Caco-2 (cell line): ENCODE measurements around the gene PRSS53. TPM values are rescaled to one million over a fixed set of nuclear protein-coding genes. Genes with fewer than 3 reads are reported as not detected.

Experiments
- BruUV-seq: library from RNA; stranded (reverse); fragments of 400-500 nt; replicated peaks from 2 replicates; lab custom pipeline; 2021; lab: Mats Ljungman, UMichigan
- CTCF ChIA-PET: fragments of 300-600 bp; sonication (Branson Sonifier 250); formaldehyde crosslinking; loops from one replicate; lab custom pipeline; 2022; ENCODE audit warnings: antibody characterized with exemption; lab: Charles Lee
- POLR2A ChIA-PET: fragments of 300-600 bp; sonication (Branson Sonifier 250); formaldehyde crosslinking; loops from one replicate; lab custom pipeline; 2022; ENCODE audit warnings: antibody characterized with exemption; lab: Charles Lee
- DNase-seq, 2 experiments: peaks; one replicate each; pipeline versions ENCODE4 v3.0.0 to v3.0.0-alpha.2; 2020 to 2022
- H3K27me3 ChIP-seq: replicated peaks from 2 replicates; pipeline ENCODE4 v1.6.0; 2011; ENCODE audit warnings: low read length; ENCODE audit not compliant: control insufficient read depth, insufficient read depth
- H3K36me3 ChIP-seq: 2 replicates; pipeline ENCODE4 v1.5.1; 2011; ENCODE audit warnings: low read length; ENCODE audit not compliant: control insufficient read depth, insufficient read depth
- H3K4me1 ChIP-seq: fragments of 250-450 bp; sonication (Bioruptor Pico); 2 replicates; pipeline ENCODE4 v1.5.1; 2020; ENCODE audit warnings: mild to moderate bottlenecking
- H3K4me3 ChIP-seq: 2 replicates; pipeline ENCODE4 v1.5.1; 2011; ENCODE audit warnings: low read depth, mild to moderate bottlenecking, control low read depth, low read length
- H3K9me3 ChIP-seq: fragments of 250-450 bp; sonication (Bioruptor Pico); 2 replicates; pipeline ENCODE4 v1.5.1; 2020; ENCODE audit warnings: mild to moderate bottlenecking, moderate library complexity
- H3K27ac Mint-ChIP-seq: one replicate; pipeline ENCODE4 v1.8.0; 2022; ENCODE audit warnings: mixed read lengths; ENCODE audit not compliant: unreplicated experiment
- H3K27me3 Mint-ChIP-seq: one replicate; pipeline ENCODE4 v1.8.0; 2022; ENCODE audit warnings: mixed read lengths; ENCODE audit not compliant: insufficient read depth, unreplicated experiment
- H3K36me3 Mint-ChIP-seq: one replicate; pipeline ENCODE4 v1.8.0; 2022; ENCODE audit warnings: mild to moderate bottlenecking, mixed read lengths; ENCODE audit not compliant: insufficient read depth, unreplicated experiment
- H3K4me1 Mint-ChIP-seq: one replicate; pipeline ENCODE4 v1.8.0; 2022; ENCODE audit warnings: low read depth, mixed read lengths; ENCODE audit not compliant: unreplicated experiment
- H3K4me3 Mint-ChIP-seq: one replicate; pipeline ENCODE4 v1.8.0; 2022; ENCODE audit warnings: mild to moderate bottlenecking, moderate library complexity, mixed read lengths; ENCODE audit not compliant: unreplicated experiment
- H3K9me3 Mint-ChIP-seq: one replicate; pipeline ENCODE4 v1.8.0; 2022; ENCODE audit warnings: mixed read lengths; ENCODE audit not compliant: unreplicated experiment
- CTCF ChIP-seq, 2 experiments: fragments of 200-600 bp in 1 of 2; IDR thresholded peaks; 1 replicate in 1 of 2; 2 replicates in 1 of 2; pipeline versions ENCODE4 v1.5.1 to v1.8.0; 2011 to 2022; ENCODE audit warnings: antibody characterized with exemption in 1 of 2, control low read depth in 1 of 2, inconsistent platforms in 1 of 2, low read depth in 1 of 2, low read length in 1 of 2, mild to moderate bottlenecking in 1 of 2, moderate library complexity in 1 of 2; ENCODE audit not compliant: insufficient read depth in 1 of 2, severe bottlenecking in 1 of 2, unreplicated experiment in 1 of 2
- intact Hi-C: fragments of 100-400 bp; cut with micrococcal nuclease; formaldehyde crosslinking; loops from one replicate; pipeline ENCODE4 v1.10.0; 2022; ENCODE audit not compliant: unreplicated experiment
- total RNA-seq: library from RNA; stranded (reverse); gene quantifications from 2 replicates; pipeline ENCODE4 v1.2.3, GENCODE V29; 2022

Gene PRSS53
- total RNA-seq, 1 experiment from 2014 or later, result 1.8 TPM

- peaks cover 12% of the 10 kb centered on the region for H3K4me1 Mint-ChIP-seq
These were observed 21.6 kb upstream of the PRSS53 start for GRCh38 chr16:31110106-31111034.

GRCh38 chr16:31109622-31110021 is 20.9 kb upstream of the PRSS53 start:
- intact Hi-C loops, result loop anchor here (5.0 kb wide), 1 partner anchor 33 kb away; no protein-coding TSS in a partner anchor

More at GRCh38 chr16:31110106-31111034, 21.6 kb upstream of the PRSS53 start:
- CTCF ChIA-PET, result interaction anchor here (0.6 kb wide), 1 partner anchor 36 kb away, joined by 3 read pairs; the partner anchor contains the start of genes ZNF646 and ZNF668
- H3K27ac Mint-ChIP-seq, result peak overlapping the region; percentile 59
- H3K36me3 ChIP-seq, result no peaks in the 10 kb centered on the region
- peaks cover 13% of the 10 kb centered on the region for H3K36me3 Mint-ChIP-seq
- peaks cover 16% of the 10 kb centered on the region for H3K4me1 ChIP-seq
- DNase-seq, result no peak
- TF ChIP-seq CTCF (IDR thresholded peaks at IDR 0.05; ENCODE audit: insufficient read depth in 1 of 2, low read depth in 1 of 2, low read length in 1 of 2, severe bottlenecking in 1 of 2, unreplicated experiment in 1 of 2), result no peak
- no peak overlapping the region for H3K4me3 ChIP-seq
- POLR2A ChIA-PET, result no interaction called here
- no peaks in the 10 kb centered on the region for H3K9me3 ChIP-seq
- peak overlapping the region; percentile 79 for H3K4me3 Mint-ChIP-seq
- no TSS peak for BruUV-seq
- no peaks in the 10 kb centered on the region for H3K9me3 Mint-ChIP-seq
- intact Hi-C loops, result no loop called here
- no peaks in the 10 kb centered on the region for H3K27me3 ChIP-seq
- H3K27me3 Mint-ChIP-seq, result no peaks in the 10 kb centered on the region

More at GRCh38 chr16:31109622-31110021, 20.9 kb upstream of the PRSS53 start:
- H3K36me3 ChIP-seq, result no peaks in the 10 kb centered on the region
- H3K27ac Mint-ChIP-seq, result peak overlapping the region; percentile 59
- DNase-seq, result no peak
- peaks cover 13% of the 10 kb centered on the region for H3K36me3 Mint-ChIP-seq
- no peaks in the 10 kb centered on the region for H3K9me3 ChIP-seq
- no peaks in the 10 kb centered on the region for H3K27me3 ChIP-seq
- H3K4me1 ChIP-seq, result peaks cover 15% of the 10 kb centered on the region
- H3K9me3 Mint-ChIP-seq, result no peaks in the 10 kb centered on the region
- BruUV-seq, result no TSS peak
- H3K4me3 Mint-ChIP-seq, result peak overlapping the region; percentile 79
- peaks cover 12% of the 10 kb centered on the region for H3K4me1 Mint-ChIP-seq
- no peaks in the 10 kb centered on the region for H3K27me3 Mint-ChIP-seq
- TF ChIP-seq CTCF (IDR thresholded peaks at IDR 0.05; ENCODE audit: insufficient read depth in 1 of 2, low read depth in 1 of 2, low read length in 1 of 2, severe bottlenecking in 1 of 2, unreplicated experiment in 1 of 2), result no peak
- ChIA-PET CTCF (interaction anchor here (0.6 kb wide), 1 partner anchor 36 kb away, joined by 3 read pairs; the partner anchor contains the start of genes ZNF646 and ZNF668), POLR2A (no interaction called here)
- H3K4me3 ChIP-seq, result no peak overlapping the region
